GM12891 (cell line): ENCODE measurements around the gene ACAT2.
A peak's percentile ranks its signal among the peaks of the same experiment; 100 is the strongest.
"Not testable (repeated sequence)": the region's sequence is repeated elsewhere in the genome, so short reads cannot be mapped to it uniquely, and the experiment has no call there.

Experiments
- DNase-seq: peaks from one replicate; pipeline ENCODE4 v3.0.0; 2011; ENCODE audit warnings: low spot score; ENCODE audit not compliant: insufficient read length
- FAIRE-seq: peaks from 2 replicates; lab custom pipeline; 2011; peaks lifted over from hg19 to GRCh38; lab: Jason Lieb, UNC
- PAX5 ChIP-seq: IDR thresholded peaks from 2 replicates; pipeline ENCODE4 v1.6.1; 2011; ENCODE audit warnings: low read length, moderate library complexity, mild to moderate bottlenecking; ENCODE audit not compliant: insufficient read depth, severe bottlenecking
- POLR2A ChIP-seq: IDR thresholded peaks from 2 replicates; pipeline ENCODE4 v1.6.1; 2011; ENCODE audit warnings: low read depth, low read length, control low read depth
- POLR2AphosphoS5 ChIP-seq: IDR thresholded peaks from 2 replicates; pipeline ENCODE4 v1.6.1; 2011; ENCODE audit warnings: low read depth, low read length, control low read depth
- POU2F2 ChIP-seq: IDR thresholded peaks from 2 replicates; pipeline ENCODE4 v1.6.1; 2011; ENCODE audit warnings: low read depth, mild to moderate bottlenecking, control low read depth, low read length, moderate library complexity
- SPI1 ChIP-seq: IDR thresholded peaks from 2 replicates; pipeline ENCODE4 v1.6.1; 2011; ENCODE audit warnings: low read depth, low read length, control low read depth
- TAF1 ChIP-seq: IDR thresholded peaks from 2 replicates; pipeline ENCODE4 v1.6.1; 2011; ENCODE audit warnings: low read depth, low read length, control low read depth

Gene ACAT2

DNA sequence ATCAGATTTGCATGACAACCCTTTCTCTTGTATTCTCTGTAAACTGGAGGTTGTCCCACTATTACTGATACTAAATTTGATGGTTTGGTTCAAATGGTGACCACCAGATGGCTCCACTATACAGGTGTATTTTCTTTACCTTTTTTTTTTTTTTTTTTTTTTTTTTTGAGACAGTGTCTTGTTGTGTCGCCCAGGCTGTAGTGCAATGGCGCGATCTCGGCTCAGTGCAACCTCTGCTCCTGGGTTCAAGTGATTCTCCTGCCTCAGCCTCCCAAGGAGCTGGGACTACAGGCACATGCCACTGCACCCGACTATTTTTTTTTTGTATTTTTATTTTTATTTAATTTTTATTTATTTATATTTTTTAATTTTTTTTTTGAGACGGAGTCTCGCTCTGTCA lies 41.1 kb upstream of the ACAT2 start:
- DNase-seq, result peak; percentile 8
- FAIRE-seq, result no peak
- TF ChIP-seq PAX5 (no peak), SPI1 (no peak), POU2F2 (no peak), TAF1 (no peak), POLR2A (no peak), POLR2AphosphoS5 (no peak)

DNA sequence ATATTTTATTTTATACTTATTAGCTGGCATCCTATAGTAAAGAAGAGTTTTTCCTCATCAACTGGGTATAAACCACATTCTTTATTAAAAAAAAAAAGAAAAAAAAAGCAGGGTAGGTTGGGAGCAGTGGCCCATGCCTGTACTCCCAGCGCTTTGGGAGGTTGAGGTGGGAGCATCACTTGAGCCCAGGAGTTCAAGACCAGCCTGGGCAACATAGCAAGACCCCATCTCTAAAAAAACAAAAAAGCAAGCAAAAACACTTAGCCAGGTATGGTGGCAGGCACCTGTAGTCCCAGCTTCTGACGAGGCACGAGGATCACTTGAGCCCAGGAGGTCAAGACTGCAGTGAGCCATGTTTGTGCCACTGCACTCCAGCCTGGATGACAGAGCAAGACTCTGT lies 39.9 kb upstream of the ACAT2 start:
- FAIRE-seq, result not testable (repeated sequence)

DNA sequence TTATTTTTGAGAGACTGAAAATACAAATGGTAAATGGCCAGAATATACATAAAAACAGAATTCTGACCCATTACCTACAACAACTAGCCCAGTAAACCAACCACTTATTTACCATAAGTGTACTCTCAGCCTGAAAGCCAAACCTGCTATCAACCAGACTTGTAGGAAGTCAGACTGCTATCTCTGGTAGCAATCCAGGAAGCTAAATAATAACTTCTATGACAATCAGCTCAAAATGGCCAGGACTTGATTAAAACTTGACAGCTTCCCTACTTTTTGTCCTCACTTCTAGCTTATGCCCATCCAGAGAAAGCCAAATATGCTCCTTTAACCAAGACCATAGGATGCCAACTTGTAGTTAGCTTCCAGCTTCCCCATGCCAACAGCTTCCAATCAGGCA lies 39.2 kb upstream of the ACAT2 start:
- no peak for TF ChIP-seq POU2F2
- no peak for TF ChIP-seq SPI1
- no peak for TF ChIP-seq PAX5
- no peak for TF ChIP-seq POLR2AphosphoS5
- TF ChIP-seq POLR2A, result no peak
- no peak for TF ChIP-seq TAF1
- no peak for FAIRE-seq
- no peak for DNase-seq

More for the DNA sequence above, 39.9 kb upstream of the ACAT2 start:
- not testable (repeated sequence) for DNase-seq

DNA sequence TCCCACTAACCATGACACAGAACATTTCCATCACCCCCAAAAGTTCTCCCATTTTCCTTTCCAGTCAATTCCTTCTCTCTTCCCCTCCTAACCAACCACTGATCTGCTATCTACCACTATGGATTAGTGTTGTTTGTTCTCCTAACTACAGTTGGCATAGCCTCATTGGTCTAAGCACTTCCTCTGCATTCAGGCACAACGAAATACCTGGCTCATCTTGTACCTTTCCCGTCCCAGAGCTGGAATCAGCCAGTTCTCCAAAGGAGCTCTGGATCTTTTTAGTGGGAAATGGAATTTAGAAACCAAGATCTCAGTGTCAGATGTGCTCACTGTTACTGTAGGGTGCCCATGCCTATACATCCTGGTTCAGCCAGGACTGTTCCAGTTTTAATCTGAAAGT lies 38.6 kb upstream of the ACAT2 start:
- DNase-seq (no peak), FAIRE-seq (no peak)
- TF ChIP-seq POU2F2 (no peak), PAX5 (no peak), POLR2AphosphoS5 (no peak), SPI1 (no peak), TAF1 (no peak), POLR2A (no peak)

DNA sequence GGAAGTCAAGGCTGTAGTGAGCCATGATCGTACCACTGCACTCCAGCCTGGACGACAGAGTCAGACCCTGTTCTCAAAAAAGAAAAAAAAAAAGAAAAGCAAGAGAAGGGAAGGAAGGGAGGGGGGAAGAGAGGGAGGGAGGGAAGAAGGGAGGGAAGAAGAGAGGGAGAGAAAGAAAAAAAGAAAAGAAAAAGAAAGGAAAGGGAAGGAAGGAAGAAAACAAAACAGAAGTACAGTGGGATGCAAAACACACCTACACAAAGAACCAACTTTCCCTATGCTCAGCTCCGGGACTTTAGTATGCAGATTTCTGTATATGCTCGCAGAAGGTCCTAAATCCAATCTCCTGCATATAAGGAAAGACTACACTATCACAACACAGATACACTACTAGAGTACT lies 37.1 kb upstream of the ACAT2 start:
- DNase-seq (no peak), FAIRE-seq (no peak)
- TF ChIP-seq POLR2AphosphoS5, result no peak
- TF ChIP-seq TAF1, result no peak
- no peak for TF ChIP-seq PAX5
- TF ChIP-seq POU2F2, result no peak
- TF ChIP-seq SPI1, result no peak
- no peak for TF ChIP-seq POLR2A

DNA sequence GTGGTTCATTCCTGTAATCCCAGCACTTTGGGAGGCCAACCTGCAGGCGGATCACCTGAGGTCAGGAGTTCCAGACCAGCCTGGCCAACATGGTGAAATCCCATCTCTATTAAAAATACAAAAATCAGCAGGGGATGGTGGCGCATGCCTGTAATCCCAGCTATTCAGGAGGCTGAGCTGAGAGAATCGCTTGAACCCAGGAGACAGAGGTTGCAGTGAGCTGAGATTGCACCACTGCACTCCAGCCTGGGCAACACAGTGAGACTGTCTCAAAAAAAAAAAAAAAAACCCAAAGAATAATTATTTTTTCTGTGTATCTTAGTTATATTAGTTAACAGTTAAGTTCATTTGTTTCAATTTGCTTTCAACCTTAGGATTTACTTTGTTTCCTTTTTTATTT lies 36.6 kb upstream of the ACAT2 start:
- not testable (repeated sequence) for FAIRE-seq, DNase-seq

DNA sequence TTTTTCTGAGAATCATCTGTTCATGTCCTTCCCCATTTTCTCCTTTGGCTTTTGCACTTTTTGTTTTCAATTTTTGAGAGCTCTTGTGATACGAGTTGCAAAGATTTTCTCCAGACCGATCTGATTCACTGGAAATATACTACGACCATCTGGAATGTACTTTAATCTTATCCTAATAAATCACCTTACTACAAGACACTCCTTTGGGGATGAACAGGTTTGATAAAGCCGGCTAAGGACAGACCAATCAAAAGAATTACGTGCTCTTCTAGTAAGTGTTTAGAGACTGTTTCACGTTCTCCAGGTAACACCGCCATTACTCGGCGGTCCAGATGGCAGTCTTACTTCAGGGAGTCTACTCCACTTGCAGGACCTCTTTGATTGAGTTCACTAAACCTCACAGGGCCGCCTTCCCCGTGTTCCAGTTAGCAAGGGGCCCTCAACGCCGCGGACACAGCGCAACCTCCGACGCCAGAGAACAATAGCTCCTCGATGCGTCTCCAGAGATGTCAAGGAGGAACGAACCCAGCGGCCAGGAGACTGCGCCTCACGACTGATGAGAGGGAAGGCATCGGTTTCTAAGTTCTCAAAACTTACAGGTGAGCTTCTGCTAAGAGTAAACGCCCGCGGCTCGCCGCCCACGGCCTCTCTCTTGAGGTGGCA lies 35.5 kb upstream of the ACAT2 start:
- TF ChIP-seq POLR2A, result no peak
- TF ChIP-seq TAF1, result no peak
- TF ChIP-seq POLR2AphosphoS5, result no peak
- DNase-seq (no peak), FAIRE-seq (no peak)

DNA sequence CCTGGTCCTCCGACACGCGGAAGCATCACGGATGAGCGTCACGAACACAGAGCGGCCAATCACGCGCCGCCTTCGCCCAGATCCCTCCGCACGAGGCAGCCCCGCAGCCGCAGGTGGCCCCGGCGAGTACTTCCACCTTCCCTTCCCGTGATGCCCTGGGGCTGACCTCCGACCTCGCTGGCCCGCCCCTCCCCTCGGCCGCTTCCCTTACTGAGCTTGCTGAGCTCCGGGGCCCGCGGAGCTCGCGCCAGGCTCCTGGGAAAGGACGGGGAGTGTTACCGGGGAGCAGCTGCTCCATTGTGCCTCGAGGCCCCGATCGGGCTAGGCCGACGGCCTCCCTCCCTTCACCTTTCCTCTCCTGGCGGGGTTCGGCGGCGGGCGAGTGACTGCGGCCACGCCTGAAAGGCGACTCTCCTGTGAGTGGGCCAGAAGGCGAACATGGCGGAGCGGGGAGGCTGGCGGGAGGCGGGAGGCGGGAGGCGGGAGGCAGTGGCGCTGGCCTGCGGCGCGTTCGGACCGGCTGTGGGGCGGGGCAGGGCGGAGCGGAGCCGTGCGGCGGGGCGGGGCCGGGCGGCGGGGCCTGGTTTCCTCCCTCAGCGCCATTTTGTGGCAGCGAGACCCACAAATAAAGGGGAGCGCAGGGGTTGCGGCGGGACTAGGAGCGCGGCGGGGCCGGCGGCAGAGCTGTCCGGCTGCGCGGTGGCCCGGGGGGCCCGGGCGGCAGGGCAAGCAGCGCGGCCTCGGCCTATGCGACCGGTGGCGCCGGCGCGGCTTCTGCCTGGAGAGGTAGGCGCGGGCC lies 34.7 kb upstream of the ACAT2 start, which contains the start of gene WTAP:
WTAP (plus strand) TSS at position 589 of the 799 bp plus-strand sequence. CDS start 8,760 bp downstream, outside the sequence.
- peak; percentile 99 for FAIRE-seq
- TF ChIP-seq POLR2A (peak; percentile 90), SPI1 (0 out of 2 replicates have a peak, but pooled peaks have one; percentile 11), TAF1 (peak; percentile 89), POU2F2 (peak; percentile 81), PAX5 (peak; percentile 21), POLR2AphosphoS5 (peak; percentile 89)

DNA sequence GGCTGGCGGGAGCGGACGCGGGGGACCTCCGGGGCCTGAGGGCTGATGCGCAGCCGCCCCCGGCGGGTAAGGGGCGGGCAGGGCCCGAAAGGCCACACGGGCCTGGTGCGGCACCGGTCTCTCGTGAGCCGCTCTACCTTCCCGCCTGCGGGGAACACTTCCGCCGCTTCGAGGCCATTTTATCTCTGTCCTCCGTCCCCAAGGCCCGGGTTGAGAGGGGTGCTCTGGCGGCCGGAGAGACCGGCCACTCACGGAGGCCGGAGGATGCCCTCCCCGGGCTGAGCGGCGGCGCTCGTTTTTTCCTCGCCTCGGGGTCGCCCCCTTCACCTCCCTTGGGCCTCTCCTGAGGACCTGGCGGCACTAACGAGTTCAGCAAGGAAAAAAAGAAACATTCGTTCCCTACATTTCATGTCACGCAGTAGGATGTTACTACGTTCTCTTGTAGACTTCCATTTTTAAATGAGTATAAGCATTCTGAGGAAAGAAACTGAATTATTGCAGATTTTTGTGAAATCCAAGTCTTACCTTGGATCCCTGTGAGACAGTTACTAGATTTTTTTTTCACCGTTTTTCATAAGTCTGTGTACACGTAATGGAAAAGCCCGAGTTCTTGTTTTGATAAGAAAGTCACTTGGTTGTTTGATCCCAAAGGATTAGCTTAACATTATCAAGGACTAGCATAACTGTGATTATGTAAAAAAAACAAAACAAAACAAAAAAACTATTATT lies 34.0 kb upstream of the ACAT2 start:
- TF ChIP-seq SPI1 (no peak), TAF1 (no peak), PAX5 (no peak), POLR2A (no peak), POLR2AphosphoS5 (no peak), POU2F2 (no peak)
- FAIRE-seq (peak; percentile 47), DNase-seq (peak; percentile 38)

More for the DNA sequence above, 34.7 kb upstream of the ACAT2 start, which contains the start of gene WTAP:
- peak; percentile 81 for DNase-seq
